ENCODE results near the gene OPCML.

DNA sequence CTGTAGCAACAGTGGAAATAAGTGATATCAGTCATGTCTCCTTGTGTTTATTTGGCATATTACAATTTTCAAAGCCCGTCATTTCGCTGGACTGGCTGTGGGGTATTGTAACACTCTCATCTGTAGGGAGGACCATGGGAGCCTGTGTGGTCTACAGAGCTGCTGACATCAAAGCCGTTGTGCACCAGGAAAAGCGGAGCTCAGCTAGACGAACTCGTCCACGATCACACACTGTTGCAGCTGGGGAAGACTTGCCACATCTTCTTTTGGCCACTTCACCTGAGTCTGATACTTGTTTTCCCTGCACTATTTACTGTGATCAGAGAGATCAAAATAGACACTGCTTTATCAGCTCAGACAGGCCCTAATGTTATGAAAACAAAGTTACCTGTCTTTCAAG lies 741.3 kb downstream of the OPCML start:
- no peak for TF ChIP-seq EZH2 (IDR thresholded peaks at IDR 0.05; ENCODE audit: borderline replicate concordance, insufficient read depth, low read depth, low read length, poor library complexity, severe bottlenecking)
- TF ChIP-seq, protein P1, sequence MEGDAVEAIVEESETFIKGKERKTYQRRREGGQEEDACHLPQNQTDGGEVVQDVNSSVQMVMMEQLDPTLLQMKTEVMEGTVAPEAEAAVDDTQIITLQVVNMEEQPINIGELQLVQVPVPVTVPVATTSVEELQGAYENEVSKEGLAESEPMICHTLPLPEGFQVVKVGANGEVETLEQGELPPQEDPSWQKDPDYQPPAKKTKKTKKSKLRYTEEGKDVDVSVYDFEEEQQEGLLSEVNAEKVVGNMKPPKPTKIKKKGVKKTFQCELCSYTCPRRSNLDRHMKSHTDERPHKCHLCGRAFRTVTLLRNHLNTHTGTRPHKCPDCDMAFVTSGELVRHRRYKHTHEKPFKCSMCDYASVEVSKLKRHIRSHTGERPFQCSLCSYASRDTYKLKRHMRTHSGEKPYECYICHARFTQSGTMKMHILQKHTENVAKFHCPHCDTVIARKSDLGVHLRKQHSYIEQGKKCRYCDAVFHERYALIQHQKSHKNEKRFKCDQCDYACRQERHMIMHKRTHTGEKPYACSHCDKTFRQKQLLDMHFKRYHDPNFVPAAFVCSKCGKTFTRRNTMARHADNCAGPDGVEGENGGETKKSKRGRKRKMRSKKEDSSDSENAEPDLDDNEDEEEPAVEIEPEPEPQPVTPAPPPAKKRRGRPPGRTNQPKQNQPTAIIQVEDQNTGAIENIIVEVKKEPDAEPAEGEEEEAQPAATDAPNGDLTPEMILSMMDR (IDR thresholded peaks at IDR 0.05), result no peak
